ENCODE results near the gene CCDC38. TPM values are rescaled to one million over a fixed set of nuclear protein-coding genes. Genes with fewer than 3 reads are reported as not detected.
"Not testable (repeated sequence)": the region's sequence is repeated elsewhere in the genome, so short reads cannot be mapped to it uniquely, and the experiment has no call there.

Gene CCDC38
- total and polyA plus RNA-seq, 3 donors from 2014 or later, result 7.7 to 31.8 (median 25.8) TPM

DNA sequence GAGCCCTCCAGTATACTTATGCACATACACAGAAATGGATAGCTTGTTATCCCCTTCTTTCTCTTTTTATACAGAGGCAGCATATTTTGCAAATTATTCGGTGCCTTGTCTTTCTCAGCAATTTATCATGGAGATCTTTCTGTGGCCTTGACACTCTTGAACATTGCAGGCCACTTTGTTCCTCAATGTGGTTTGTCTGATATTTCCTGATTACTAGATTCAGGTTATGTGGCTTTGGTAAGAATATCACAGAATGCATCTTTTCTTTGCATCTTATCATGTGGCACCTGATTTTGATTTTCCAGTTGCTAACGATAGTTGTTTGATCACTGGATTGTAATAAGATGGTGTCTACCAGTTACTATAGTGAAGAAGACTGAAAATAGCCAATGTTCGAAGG, 90.8 kb downstream of the CCDC38 start:
- no peak overlapping the region for H3K27ac ChIP-seq
- H3K4me1 ChIP-seq, result no peaks in the 10 kb centered on the region
- TF ChIP-seq, protein P1, sequence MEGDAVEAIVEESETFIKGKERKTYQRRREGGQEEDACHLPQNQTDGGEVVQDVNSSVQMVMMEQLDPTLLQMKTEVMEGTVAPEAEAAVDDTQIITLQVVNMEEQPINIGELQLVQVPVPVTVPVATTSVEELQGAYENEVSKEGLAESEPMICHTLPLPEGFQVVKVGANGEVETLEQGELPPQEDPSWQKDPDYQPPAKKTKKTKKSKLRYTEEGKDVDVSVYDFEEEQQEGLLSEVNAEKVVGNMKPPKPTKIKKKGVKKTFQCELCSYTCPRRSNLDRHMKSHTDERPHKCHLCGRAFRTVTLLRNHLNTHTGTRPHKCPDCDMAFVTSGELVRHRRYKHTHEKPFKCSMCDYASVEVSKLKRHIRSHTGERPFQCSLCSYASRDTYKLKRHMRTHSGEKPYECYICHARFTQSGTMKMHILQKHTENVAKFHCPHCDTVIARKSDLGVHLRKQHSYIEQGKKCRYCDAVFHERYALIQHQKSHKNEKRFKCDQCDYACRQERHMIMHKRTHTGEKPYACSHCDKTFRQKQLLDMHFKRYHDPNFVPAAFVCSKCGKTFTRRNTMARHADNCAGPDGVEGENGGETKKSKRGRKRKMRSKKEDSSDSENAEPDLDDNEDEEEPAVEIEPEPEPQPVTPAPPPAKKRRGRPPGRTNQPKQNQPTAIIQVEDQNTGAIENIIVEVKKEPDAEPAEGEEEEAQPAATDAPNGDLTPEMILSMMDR (IDR thresholded peaks at IDR 0.05), result no peak
- TF ChIP-seq POLR2A (IDR thresholded peaks at IDR 0.05), result no peak
- H3K27me3 ChIP-seq, result no peaks in the 10 kb centered on the region
- no peak overlapping the region for H3K4me3 ChIP-seq
- H3K36me3 ChIP-seq (ENCODE audit: low read depth, missing control alignments), result no peaks in the 10 kb centered on the region
- 75 to 76% methylated on average over 3 of the region's 3 CpGs for WGBS, 2 donors
- intact Hi-C loops (cut with DNase I; ENCODE audit: low total_unique reads), result no loop called here
- no peak for DNase-seq
- H3K9me3 ChIP-seq, result no peaks in the 10 kb centered on the region

DNA sequence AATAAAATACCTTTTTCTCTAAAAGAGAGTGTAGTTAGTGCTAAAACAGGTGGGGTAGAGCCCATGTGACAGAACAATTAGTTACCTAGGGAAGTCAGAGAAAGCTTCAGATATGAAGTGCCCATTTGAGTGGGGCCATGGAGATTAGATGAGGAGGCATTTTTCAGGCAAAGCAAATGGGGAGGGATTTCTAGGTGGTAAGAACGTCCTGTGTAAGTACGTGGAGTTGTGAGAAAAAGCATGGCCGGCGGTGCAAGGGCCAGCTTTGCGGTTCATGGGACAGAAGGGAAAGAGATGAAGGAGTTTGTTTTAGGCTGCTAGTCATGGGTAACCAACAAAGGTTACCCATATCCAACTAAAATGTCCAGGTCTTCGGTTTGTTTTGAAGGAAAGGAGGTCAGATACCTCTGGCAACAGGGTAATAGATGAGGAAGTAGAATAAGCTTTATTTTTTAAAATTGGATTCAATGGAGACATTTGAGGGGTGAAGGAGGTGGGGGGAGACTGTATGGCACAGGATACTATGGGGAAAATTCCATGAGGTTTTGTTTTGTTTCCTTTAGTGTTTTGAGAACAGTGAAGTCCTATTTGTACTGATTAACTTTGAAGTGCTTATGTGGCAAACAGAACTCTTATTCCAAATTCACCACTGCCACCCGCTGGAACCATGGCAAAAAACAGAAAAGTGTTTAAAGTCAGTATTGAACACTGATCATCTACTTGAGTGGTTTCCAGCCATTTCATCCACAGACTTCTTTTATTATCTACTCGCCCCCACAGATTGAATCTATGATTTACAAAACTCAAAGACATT, 93.6 kb downstream of the CCDC38 start:
- Histone ChIP-seq H3K27ac (no peak overlapping the region), H3K4me3 (no peak overlapping the region), H3K9me3 (no peaks in the 10 kb centered on the region), H3K27me3 (no peaks in the 10 kb centered on the region), H3K4me1 (no peaks in the 10 kb centered on the region), H3K36me3 (ENCODE audit: low read depth, missing control alignments) (no peaks in the 10 kb centered on the region)
- no peak for DNase-seq
- intact Hi-C loops (cut with DNase I; ENCODE audit: low total_unique reads), result no loop called here
- WGBS, 2 donors, result 56 to 60% methylated on average over 8 of the region's 8 CpGs
- TF ChIP-seq, protein P1 (IDR thresholded peaks at IDR 0.05), result no peak
- no peak for TF ChIP-seq POLR2A (IDR thresholded peaks at IDR 0.05)

DNA sequence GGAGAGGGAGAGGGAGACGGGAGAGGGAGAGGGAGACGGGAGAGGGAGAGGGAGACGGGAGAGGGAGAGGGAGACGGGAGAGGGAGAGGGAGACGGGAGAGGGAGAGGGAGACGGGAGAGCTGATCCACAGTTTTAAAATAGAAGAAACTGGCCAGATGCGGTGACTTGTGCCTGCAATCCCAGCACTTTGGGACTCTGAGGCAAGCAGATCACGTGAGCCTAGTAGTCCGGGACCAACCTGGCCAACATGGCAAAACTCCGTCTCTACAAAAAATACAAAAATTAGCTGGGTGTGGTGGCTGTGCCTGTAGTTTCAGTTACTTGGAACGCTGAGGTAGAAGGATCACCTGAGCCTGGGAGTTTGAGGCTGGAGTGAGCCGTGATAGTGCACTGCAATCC, 100.0 kb downstream of the CCDC38 start:
- H3K27me3 ChIP-seq; H3K9me3 ChIP-seq; H3K27ac ChIP-seq; DNase-seq; H3K4me1 ChIP-seq; intact Hi-C loops (cut with DNase I; ENCODE audit: low total_unique reads); H3K4me3 ChIP-seq; H3K36me3 ChIP-seq (ENCODE audit: low read depth, missing control alignments): not testable (repeated sequence)
- 87 to 96% methylated on average over 5 to 6 of the region's 12 CpGs for WGBS, 2 donors

DNA sequence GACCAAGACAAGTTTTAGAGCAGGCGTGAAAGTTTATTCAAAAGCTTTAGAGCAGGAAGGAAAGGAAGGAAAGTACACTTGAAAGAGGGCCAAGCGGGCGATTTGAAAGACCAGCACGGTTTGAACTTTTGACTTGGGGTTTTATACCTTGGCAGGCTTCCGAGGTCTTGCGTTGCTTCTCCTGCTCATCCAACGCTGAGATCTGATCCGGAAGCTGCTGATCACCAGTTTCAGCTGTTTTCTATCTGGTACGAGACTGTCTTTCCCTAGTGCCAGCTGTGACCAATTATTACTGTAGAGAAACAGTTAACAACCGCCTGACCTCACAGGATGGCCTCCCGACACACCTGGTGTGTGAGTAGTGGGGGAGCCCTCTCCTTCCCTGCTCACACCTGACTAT, 104.3 kb downstream of the CCDC38 start:
- H3K4me3 ChIP-seq, result no peak overlapping the region
- 43 to 48% methylated on average over 11 of the region's 11 CpGs for WGBS, 2 donors
- intact Hi-C loops (cut with DNase I; ENCODE audit: low total_unique reads), result no loop called here
- TF ChIP-seq POLR2A (IDR thresholded peaks at IDR 0.05), result no peak
- TF ChIP-seq, protein P1 (IDR thresholded peaks at IDR 0.05), result no peak
- H3K27me3 ChIP-seq, result no peaks in the 10 kb centered on the region
- H3K36me3 ChIP-seq (ENCODE audit: low read depth, missing control alignments), result no peaks in the 10 kb centered on the region
- H3K9me3 ChIP-seq, result no peaks in the 10 kb centered on the region
- H3K4me1 ChIP-seq, result peaks cover 4% of the 10 kb centered on the region
- no peak for DNase-seq
- no peak overlapping the region for H3K27ac ChIP-seq

DNA sequence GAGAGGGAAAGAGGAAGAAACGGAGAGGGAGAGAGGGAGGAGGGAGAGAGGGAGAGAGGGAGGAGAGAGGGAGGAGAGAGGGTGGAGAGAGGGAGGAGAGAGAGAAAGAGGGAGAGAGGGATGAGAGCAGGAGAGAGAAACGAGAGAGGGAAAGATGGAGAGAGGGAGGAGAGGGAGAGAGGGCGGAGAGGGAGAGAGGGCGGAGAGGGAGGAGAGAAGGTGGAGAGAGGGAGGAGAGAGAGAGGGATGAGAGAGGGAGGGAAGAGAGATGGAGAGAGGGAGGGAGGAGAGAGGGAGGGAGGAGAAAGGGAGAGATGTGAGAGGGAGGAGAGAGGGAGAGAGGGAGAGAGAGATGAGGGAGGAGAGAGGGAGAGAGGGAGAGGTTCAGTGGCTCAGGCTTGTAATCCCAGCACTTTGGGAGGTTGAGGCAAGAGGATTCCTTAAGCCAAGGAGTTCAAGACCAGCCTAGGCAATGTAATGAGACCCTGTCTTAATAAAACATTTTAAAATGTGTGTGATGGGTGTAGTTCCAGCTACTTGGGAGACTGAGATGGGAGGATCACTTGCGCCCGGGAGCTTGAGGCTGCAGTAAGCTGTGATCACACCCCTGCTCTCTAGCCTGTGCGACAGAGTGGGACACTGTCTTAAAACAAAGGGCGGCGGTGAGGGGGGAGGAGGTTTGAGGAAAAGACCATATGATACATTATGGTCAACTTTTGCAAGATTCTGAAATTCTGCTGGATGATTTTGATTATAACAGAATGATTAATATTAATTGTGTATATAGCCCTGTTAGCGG, 105.0 kb downstream of the CCDC38 start:
- 59 to 62% methylated on average over 10 of the region's 10 CpGs for WGBS, 2 donors
- no peak overlapping the region for H3K4me3 ChIP-seq
- intact Hi-C loops (cut with DNase I; ENCODE audit: low total_unique reads), result no loop called here
- H3K27me3 ChIP-seq, result no peaks in the 10 kb centered on the region
- H3K4me1 ChIP-seq, result peaks cover 4% of the 10 kb centered on the region
- no peaks in the 10 kb centered on the region for H3K36me3 ChIP-seq (ENCODE audit: low read depth, missing control alignments)
- no peak overlapping the region for H3K27ac ChIP-seq
- TF ChIP-seq, protein P1 (IDR thresholded peaks at IDR 0.05), result no peak
- no peaks in the 10 kb centered on the region for H3K9me3 ChIP-seq
- no peak for DNase-seq
